DOHH2 (cell line): ENCODE data around the gene MYO10.

Experiments used
- CTCF ChIP-seq: fragments of 200-600 bp; sonication (generic); IDR thresholded peaks from one replicate; pipeline ENCODE4 v1.5.1; 2014; ENCODE audit warnings: antibody characterized with exemption, mild to moderate bottlenecking, low read depth, low read length; ENCODE audit not compliant: poor library complexity, severe bottlenecking
- EZH2phosphoT487 ChIP-seq: fragments of 200-600 bp; sonication (generic); IDR thresholded peaks from 2 replicates; pipeline ENCODE4 v1.6.1; 2017; ENCODE audit warnings: borderline replicate concordance, mild to moderate bottlenecking, antibody characterized with exemption, low read length, moderate library complexity, mixed read lengths

DNA sequence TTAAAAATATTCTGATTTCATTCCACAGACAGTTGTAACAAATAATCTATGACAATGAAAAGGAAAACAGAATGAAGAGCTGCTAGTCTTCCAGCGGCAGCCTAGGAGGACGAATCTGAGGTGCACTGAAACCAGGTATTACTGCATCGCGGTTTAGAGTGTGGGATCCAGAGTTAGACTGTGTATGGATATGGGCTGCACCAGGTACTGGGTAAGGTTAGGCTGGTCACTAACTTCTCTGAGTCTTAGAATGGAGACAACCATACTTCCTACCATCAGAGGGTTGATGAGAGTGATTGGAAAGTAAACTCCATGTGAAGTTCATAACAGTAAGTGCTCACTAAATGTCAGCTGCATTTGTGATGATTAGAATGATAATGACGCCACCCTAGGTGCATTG, 158.7 kb downstream of the MYO10 start:
- TF ChIP-seq CTCF = no peak
- TF ChIP-seq EZH2phosphoT487 = no peak
